ENCODE data around the gene TMEM150C. TPM values are rescaled to one million over a fixed set of nuclear protein-coding genes. Genes with fewer than 3 reads are reported as not detected.

The TMEM150C gene
- total and polyA plus RNA-seq, 2 of the 8 experiments (the other 6 are each of a cell fraction or from before 2014, with no cell fraction given) = 1.5 to 1.7 TPM

DNA sequence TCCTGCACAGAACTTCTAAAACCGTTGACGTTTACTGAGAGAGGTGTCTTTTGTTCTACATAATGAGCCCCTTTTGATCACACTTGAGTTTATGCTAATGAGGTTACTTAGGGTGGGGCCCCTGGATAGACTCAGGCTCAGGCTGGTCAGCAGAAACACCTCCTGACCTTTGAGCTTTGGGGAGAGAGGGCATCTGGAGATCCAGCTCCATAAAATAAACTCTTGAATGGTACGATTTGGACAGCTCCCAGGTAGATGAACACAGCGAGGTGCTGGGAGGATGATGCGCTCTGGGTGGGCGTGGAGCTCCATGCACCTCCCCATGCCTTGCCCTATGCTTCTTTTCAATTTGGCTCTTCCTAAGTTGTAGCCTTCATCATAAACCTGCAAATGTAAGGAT lies 79.4 kb downstream of the TMEM150C start (continued):
- TF ChIP-seq RNF2 (IDR thresholded peaks at IDR 0.05; ENCODE audit: borderline replicate concordance, low read depth, low read length, missing control alignments, poor library complexity, severe bottlenecking) (no peak), TBP (IDR thresholded peaks at IDR 0.05; ENCODE audit: low read depth, low read length) (no peak), JUND (IDR thresholded peaks at IDR 0.05; ENCODE audit: low read length) (no peak), TAF1 (IDR thresholded peaks at IDR 0.05; ENCODE audit: low read depth, low read length) (no peak), CEBPB (IDR thresholded peaks at IDR 0.05; ENCODE audit: low read depth, low read length) (no peak), JUN (IDR thresholded peaks at IDR 0.05; ENCODE audit: low read depth, low read length) (no peak)

Measured in H1 (cell line).